ENCODE measurements around the gene SPTBN5. TPM values are rescaled to one million over a fixed set of nuclear protein-coding genes. Genes with fewer than 3 reads are reported as not detected.

SPTBN5 gene
- total RNA-seq, 1 donor from 2014 or later, result 0.32 TPM

GRCh38 chr15:41855261-41855961 is 38.4 kb downstream of the SPTBN5 start:
- peaks cover 4% of the 10 kb centered on the region for H3K27me3 Mint-ChIP-seq (ENCODE audit: unreplicated experiment)
- no peaks in the 10 kb centered on the region for H3K4me1 Mint-ChIP-seq (ENCODE audit: low read depth, unreplicated experiment)
- DNase-seq, result no peak
- peaks cover 6% of the 10 kb centered on the region for H3K9me3 Mint-ChIP-seq (ENCODE audit: unreplicated experiment)
- TF ChIP-seq CTCF (IDR thresholded peaks at IDR 0.05; ENCODE audit: partially characterized antibody, unreplicated experiment), result no peak
- no peak overlapping the region for H3K4me3 Mint-ChIP-seq (ENCODE audit: unreplicated experiment)
- no peak overlapping the region for H3K27ac Mint-ChIP-seq (ENCODE audit: unreplicated experiment)
- no peaks in the 10 kb centered on the region for H3K36me3 Mint-ChIP-seq (ENCODE audit: unreplicated experiment)

- H3K36me3 Mint-ChIP-seq (ENCODE audit: unreplicated experiment), result no peaks in the 10 kb centered on the region
Observed at GRCh38 chr15:41854443-41854842, 39.4 kb downstream of the SPTBN5 start.

GRCh38 chr15:41853831-41854230 is 40.0 kb downstream of the SPTBN5 start:
- DNase-seq, result no peak
- Mint-ChIP-seq H3K27ac (ENCODE audit: unreplicated experiment) (no peak overlapping the region), H3K9me3 (ENCODE audit: unreplicated experiment) (peaks cover 4% of the 10 kb centered on the region), H3K4me3 (ENCODE audit: unreplicated experiment) (no peak overlapping the region), H3K27me3 (ENCODE audit: unreplicated experiment) (peaks cover 4% of the 10 kb centered on the region), H3K4me1 (ENCODE audit: low read depth, unreplicated experiment) (no peaks in the 10 kb centered on the region), H3K36me3 (ENCODE audit: unreplicated experiment) (no peaks in the 10 kb centered on the region)
- TF ChIP-seq CTCF (IDR thresholded peaks at IDR 0.05; ENCODE audit: partially characterized antibody, unreplicated experiment), result no peak

More at GRCh38 chr15:41854443-41854842, 39.4 kb downstream of the SPTBN5 start:
- Mint-ChIP-seq H3K27me3 (ENCODE audit: unreplicated experiment) (peaks cover 4% of the 10 kb centered on the region), H3K4me3 (ENCODE audit: unreplicated experiment) (no peak overlapping the region), H3K27ac (ENCODE audit: unreplicated experiment) (no peak overlapping the region), H3K9me3 (ENCODE audit: unreplicated experiment) (peaks cover 4% of the 10 kb centered on the region), H3K4me1 (ENCODE audit: low read depth, unreplicated experiment) (no peaks in the 10 kb centered on the region)
- no peak for TF ChIP-seq CTCF (IDR thresholded peaks at IDR 0.05; ENCODE audit: partially characterized antibody, unreplicated experiment)
- no peak for DNase-seq

GRCh38 chr15:41852736-41853590 is 40.9 kb downstream of the SPTBN5 start:
- DNase-seq, result no peak
- peaks cover 6% of the 10 kb centered on the region for H3K27me3 Mint-ChIP-seq (ENCODE audit: unreplicated experiment)
- no peaks in the 10 kb centered on the region for H3K36me3 Mint-ChIP-seq (ENCODE audit: unreplicated experiment)
- H3K4me1 Mint-ChIP-seq (ENCODE audit: low read depth, unreplicated experiment), result no peaks in the 10 kb centered on the region
- TF ChIP-seq CTCF (IDR thresholded peaks at IDR 0.05; ENCODE audit: partially characterized antibody, unreplicated experiment), result no peak
- no peak overlapping the region for H3K4me3 Mint-ChIP-seq (ENCODE audit: unreplicated experiment)
- H3K27ac Mint-ChIP-seq (ENCODE audit: unreplicated experiment), result no peak overlapping the region
- H3K9me3 Mint-ChIP-seq (ENCODE audit: unreplicated experiment), result peaks cover 3% of the 10 kb centered on the region
